Fibroblast of lung (primary cell): ENCODE results near the gene SYTL3.

ENCODE experiments used
- CTCF ChIP-seq, 2 donors: IDR thresholded peaks in 1 of 2; conservative IDR thresholded peaks in 1 of 2; 1 replicate in 1 of 2; 2 replicates in 1 of 2; pipeline ENCODE4 v1.5.1; 2011 to 2012; ENCODE audit warnings: low read length in 2 of 2, control low read depth in 1 of 2, inconsistent platforms in 1 of 2, low read depth in 1 of 2, mild to moderate bottlenecking in 1 of 2
- EZH2 ChIP-seq: IDR thresholded peaks from 2 replicates; pipeline ENCODE4 v1.5.1; 2012; ENCODE audit warnings: low read length, control low read depth, mild to moderate bottlenecking; ENCODE audit errors: missing control alignments

DNA sequence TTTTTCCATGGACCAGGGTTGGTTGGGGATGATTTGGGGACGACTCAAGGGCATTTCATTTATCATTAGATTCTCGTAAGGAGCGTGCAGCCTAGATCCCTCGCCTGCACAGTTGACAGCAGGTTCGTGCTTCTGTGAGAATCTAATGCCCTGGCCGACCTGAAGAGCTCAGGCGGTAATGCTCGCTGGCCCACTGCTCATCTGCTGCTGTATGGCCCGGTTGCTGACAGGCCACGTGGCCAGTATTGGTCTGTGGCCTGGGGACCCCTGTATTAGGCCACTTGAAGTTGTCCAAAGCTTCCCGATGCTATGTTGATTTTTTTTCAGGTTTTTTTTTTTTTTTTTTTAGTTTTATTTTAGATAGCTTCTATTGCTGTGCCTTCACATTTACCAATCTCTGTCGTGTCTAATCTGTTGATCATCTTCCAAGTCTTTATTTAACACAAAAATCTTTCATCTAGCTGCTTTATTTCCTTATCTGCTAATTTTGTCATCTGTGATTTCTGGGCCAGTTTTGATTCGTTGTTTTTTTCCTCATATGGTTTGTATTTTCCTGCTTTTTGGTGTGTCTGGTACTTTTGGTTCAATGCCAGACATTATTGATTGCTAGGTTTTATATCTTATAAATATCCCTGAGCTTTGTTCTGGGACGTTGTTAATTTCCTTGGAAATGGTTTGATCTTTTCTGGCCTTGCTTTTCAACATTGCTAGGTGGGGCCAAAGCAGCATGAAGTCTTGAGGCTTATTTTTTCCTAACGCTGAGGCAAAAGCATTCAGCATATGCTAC, 46.4 kb upstream of the SYTL3 start:
- TF ChIP-seq CTCF (conservative IDR thresholded peaks at IDR 0.05 in 1 of 2, IDR thresholded peaks at IDR 0.05 in 1 of 2; ENCODE audit: low read depth in 1 of 2, low read length in 2 of 2) (no peak), EZH2 (no peak)
